ENCODE data around the gene CORO1C.

Gene CORO1C

DNA sequence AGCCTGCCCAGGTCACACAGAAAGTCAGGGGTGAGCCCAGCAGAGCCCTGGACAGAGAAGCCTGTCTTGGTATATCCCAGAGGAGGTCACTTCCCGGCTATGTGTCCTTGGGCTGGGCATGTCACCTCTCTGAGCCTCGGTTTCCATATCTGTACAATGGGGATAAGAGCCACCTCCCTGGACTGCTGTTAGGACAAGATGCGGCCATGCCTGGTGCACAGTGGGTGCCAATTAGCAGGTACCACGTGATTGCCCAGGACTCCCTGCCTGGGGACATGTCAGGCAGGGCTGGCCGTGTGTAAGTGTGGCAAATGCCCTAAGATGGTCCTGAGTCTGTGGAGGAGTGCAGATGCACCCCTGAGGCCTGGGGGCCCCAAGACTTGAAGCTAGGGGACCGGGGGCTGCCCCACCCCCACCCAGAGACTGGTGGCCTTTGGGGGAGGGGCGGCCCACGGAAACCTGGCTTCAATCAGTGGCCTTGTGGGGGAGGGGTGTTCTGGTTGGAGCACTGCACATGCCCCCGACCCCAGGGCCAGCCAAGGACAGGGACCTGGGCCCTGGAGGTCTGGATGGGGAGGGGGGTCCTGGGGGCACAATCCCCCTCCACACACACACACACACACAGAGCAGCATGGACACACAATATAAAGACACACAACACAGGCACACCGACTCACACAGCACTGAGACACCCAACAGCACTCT, 134.3 kb downstream of the CORO1C start:
- Histone ChIP-seq H3K27ac (no peak overlapping the region), H3K4me3 (peak overlapping the region; percentile 61)
- DNase-seq (ENCODE audit: low spot score), result no peak
- TF ChIP-seq, protein P1, sequence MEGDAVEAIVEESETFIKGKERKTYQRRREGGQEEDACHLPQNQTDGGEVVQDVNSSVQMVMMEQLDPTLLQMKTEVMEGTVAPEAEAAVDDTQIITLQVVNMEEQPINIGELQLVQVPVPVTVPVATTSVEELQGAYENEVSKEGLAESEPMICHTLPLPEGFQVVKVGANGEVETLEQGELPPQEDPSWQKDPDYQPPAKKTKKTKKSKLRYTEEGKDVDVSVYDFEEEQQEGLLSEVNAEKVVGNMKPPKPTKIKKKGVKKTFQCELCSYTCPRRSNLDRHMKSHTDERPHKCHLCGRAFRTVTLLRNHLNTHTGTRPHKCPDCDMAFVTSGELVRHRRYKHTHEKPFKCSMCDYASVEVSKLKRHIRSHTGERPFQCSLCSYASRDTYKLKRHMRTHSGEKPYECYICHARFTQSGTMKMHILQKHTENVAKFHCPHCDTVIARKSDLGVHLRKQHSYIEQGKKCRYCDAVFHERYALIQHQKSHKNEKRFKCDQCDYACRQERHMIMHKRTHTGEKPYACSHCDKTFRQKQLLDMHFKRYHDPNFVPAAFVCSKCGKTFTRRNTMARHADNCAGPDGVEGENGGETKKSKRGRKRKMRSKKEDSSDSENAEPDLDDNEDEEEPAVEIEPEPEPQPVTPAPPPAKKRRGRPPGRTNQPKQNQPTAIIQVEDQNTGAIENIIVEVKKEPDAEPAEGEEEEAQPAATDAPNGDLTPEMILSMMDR (IDR thresholded peaks at IDR 0.05), result no peak

DNA sequence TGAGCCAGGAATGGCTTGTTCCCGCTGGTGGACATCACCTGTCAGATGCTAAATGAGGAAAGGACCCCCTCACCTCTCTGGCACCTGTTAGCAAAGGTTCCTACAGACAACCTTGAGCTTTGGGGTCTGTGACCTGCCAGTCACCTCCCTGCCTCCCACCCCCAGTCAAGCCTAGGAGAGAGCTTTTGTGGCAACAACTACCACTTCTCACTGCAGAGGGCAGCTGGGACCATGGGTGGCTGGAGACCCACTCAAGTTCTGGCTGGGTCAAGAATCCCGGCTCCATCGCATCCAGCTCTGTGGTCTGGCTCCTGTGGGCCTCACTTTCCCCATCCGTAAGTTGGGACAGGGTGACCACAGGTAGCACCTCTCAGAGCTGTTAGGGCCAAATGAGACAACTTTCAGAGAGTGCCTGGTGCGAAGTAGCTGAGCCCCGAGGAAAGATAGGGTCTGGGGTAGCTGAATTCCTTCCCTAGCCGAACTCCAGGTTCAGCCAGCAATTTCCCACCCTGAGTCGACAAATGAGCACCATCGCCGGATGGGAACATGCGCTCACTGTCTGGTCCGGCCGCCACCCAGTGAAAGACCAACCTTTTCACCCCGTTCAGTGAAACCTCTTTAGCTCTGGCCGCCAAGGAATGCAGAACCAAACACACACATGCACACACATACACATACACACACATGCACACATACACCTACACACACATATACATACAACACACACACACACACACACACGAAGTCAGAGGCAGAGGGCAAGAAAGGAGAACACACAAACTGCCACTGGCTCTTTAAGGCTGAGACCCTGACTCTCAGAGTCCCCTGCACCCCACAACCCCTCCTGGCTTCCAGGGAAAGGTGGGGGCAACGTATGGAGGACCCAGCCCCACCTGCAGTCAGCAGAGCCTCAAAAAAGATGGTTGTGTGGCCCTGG, 135.3 kb downstream of the CORO1C start:
- TF ChIP-seq, protein P1 (IDR thresholded peaks at IDR 0.05), result no peak
- Histone ChIP-seq H3K27ac (no peak overlapping the region), H3K4me3 (no peak overlapping the region)
- DNase-seq (ENCODE audit: low spot score), result no peak

All from coronary artery (tissue), 2 donors.